ENCODE results near the gene NHP2. TPM values are rescaled to one million over a fixed set of nuclear protein-coding genes. Genes with fewer than 3 reads are reported as not detected.

NHP2 gene
- total RNA-seq, 2 donors from 2014 or later = 112 to 122 TPM

Other genes starting within 250 kb of the NHP2 start
- not detected for gene PROP1, start 157.6 kb downstream of the NHP2 start, total RNA-seq
- gene N4BP3, start 40.4 kb downstream of the NHP2 start, total RNA-seq = 1 to 10 TPM; 5.6 to 6.0 TPM
- 10 to 100 TPM; 21.5 to 24.5 TPM for gene RMND5B, start 22.9 kb downstream of the NHP2 start, total RNA-seq
- not detected for gene GMCL2, start 33.5 kb upstream of the NHP2 start, total RNA-seq
- gene HNRNPAB, start 50.6 kb upstream of the NHP2 start, total RNA-seq = 100 to 1,000 TPM; 196 to 232 TPM
- gene PHYKPL, start 78.9 kb upstream of the NHP2 start, total RNA-seq = 10 to 100 TPM; 81.7 to 89.7 TPM